Mucosa of descending colon (tissue), 3 donors: ENCODE results near the gene PKHD1. TPM values are rescaled to one million over a fixed set of nuclear protein-coding genes. Genes with fewer than 3 reads are reported as not detected.

Experiments
- ATAC-seq: fragments of 200-7000 bp; cut with Tn5 transposase; one replicate; pipeline ENCODE4 v1.9.1; 2020; ENCODE audit warnings: mild to moderate bottlenecking, moderate library complexity
- DNase-seq, 3 donors: peaks; one replicate each; pipeline ENCODE4 v3.0.0-alpha.2; 2020
- H3K36me3 ChIP-seq: fragments of 200-600 bp; one replicate; pipeline ENCODE4 v1.8.0; 2021; ENCODE audit warnings: low read depth, mild to moderate bottlenecking
- H3K4me1 ChIP-seq: fragments of 200-600 bp; one replicate; pipeline ENCODE4 v1.8.0; 2021; ENCODE audit warnings: low read depth, mild to moderate bottlenecking
- H3K4me3 ChIP-seq: fragments of 200-600 bp; one replicate; pipeline ENCODE4 v1.8.0; 2021; ENCODE audit warnings: mild to moderate bottlenecking
- H3K9me3 ChIP-seq: fragments of 200-600 bp; one replicate; pipeline ENCODE4 v1.8.0; 2021; ENCODE audit warnings: mild to moderate bottlenecking
- CTCF ChIP-seq: fragments of 200-600 bp; IDR thresholded peaks from one replicate; pipeline ENCODE4 v1.8.0; 2022; ENCODE audit warnings: antibody characterized with exemption, mild to moderate bottlenecking
- intact Hi-C, 2 donors: fragments of 100-400 bp; cut with DNase I in 1 of 2; cut with micrococcal nuclease in 1 of 2; formaldehyde crosslinking; loops; one replicate each; pipeline versions ENCODE4 v1.11.0 to v1.11.1; 2022; cut with DNase I, micrococcal nuclease
- total RNA-seq, 3 donors: library from RNA; stranded (reverse); fragmentation: NEBNext Ultra II Directional in 2 of 3; extraction: Animal tissue kit (Norgen Biotek cat#: 25700) in 2 of 3; gene quantifications; one replicate each; pipeline versions ENCODE4 v1.2.1 to v1.2.4, GENCODE V29; 2021 to 2023
- donor health status: DM: no; HTN: no; CAD: no; lungs with moderate emphysema.
- donor health status: DM: no; HTN: no; CAD: no.
- donor health status: DM: no; HTN: yes; CAD: no.

The PKHD1 gene
- total RNA-seq, 3 donors from 2014 or later = 0.12 to 0.22 (median 0.20) TPM

- no peaks in the 10 kb centered on the region for H3K9me3 ChIP-seq
- TF ChIP-seq CTCF = no peak
- no peak overlapping the region for H3K4me3 ChIP-seq
- intact Hi-C loops = no loop called here
- peak in 2 of 3 donors; percentile 29 to 55 for DNase-seq
- no peaks in the 10 kb centered on the region for H3K4me1 ChIP-seq
- ATAC-seq = peak; percentile 26
- no peaks in the 10 kb centered on the region for H3K36me3 ChIP-seq
Measured at GRCh38 chr6:51753635-51754034, 333.8 kb downstream of the PKHD1 start.

- DNase-seq (no peak), ATAC-seq (no peak)
- H3K36me3 ChIP-seq = no peaks in the 10 kb centered on the region
- no peaks in the 10 kb centered on the region for H3K4me1 ChIP-seq
- intact Hi-C loops = no loop called here
- H3K4me3 ChIP-seq = no peak overlapping the region
- TF ChIP-seq CTCF = no peak
- no peaks in the 10 kb centered on the region for H3K9me3 ChIP-seq
Measured at GRCh38 chr6:51743999-51744398, 343.4 kb downstream of the PKHD1 start.

- Histone ChIP-seq H3K4me1 (no peaks in the 10 kb centered on the region), H3K9me3 (no peaks in the 10 kb centered on the region), H3K36me3 (no peaks in the 10 kb centered on the region), H3K4me3 (no peak overlapping the region)
- TF ChIP-seq CTCF = no peak
- ATAC-seq = no peak
- intact Hi-C loops = no loop called here
- no peak for DNase-seq
Measured at GRCh38 chr6:51740658-51741057, 346.8 kb downstream of the PKHD1 start.

- no peaks in the 10 kb centered on the region for H3K9me3 ChIP-seq
- no peak for TF ChIP-seq CTCF
- no peaks in the 10 kb centered on the region for H3K36me3 ChIP-seq
- DNase-seq = no peak
- intact Hi-C loops = no loop called here
- ATAC-seq = no peak
- no peak overlapping the region for H3K4me3 ChIP-seq
- H3K4me1 ChIP-seq = no peaks in the 10 kb centered on the region
Measured at GRCh38 chr6:51738614-51739013, 348.8 kb downstream of the PKHD1 start.

- no peak for DNase-seq
- intact Hi-C loops = no loop called here
- no peak for ATAC-seq
- H3K36me3 ChIP-seq = no peaks in the 10 kb centered on the region
- H3K9me3 ChIP-seq = no peaks in the 10 kb centered on the region
- no peak overlapping the region for H3K4me3 ChIP-seq
- no peak for TF ChIP-seq CTCF
- H3K4me1 ChIP-seq = no peaks in the 10 kb centered on the region
Measured at GRCh38 chr6:51737580-51738360, 349.6 kb downstream of the PKHD1 start.
